Measurements from ENCODE around the gene RPL36. TPM values are rescaled to one million over a fixed set of nuclear protein-coding genes. Genes with fewer than 3 reads are reported as not detected.

The RPL36 gene
- total RNA-seq, 1 donor from 2014 or later, result 1,016 TPM

DNA sequence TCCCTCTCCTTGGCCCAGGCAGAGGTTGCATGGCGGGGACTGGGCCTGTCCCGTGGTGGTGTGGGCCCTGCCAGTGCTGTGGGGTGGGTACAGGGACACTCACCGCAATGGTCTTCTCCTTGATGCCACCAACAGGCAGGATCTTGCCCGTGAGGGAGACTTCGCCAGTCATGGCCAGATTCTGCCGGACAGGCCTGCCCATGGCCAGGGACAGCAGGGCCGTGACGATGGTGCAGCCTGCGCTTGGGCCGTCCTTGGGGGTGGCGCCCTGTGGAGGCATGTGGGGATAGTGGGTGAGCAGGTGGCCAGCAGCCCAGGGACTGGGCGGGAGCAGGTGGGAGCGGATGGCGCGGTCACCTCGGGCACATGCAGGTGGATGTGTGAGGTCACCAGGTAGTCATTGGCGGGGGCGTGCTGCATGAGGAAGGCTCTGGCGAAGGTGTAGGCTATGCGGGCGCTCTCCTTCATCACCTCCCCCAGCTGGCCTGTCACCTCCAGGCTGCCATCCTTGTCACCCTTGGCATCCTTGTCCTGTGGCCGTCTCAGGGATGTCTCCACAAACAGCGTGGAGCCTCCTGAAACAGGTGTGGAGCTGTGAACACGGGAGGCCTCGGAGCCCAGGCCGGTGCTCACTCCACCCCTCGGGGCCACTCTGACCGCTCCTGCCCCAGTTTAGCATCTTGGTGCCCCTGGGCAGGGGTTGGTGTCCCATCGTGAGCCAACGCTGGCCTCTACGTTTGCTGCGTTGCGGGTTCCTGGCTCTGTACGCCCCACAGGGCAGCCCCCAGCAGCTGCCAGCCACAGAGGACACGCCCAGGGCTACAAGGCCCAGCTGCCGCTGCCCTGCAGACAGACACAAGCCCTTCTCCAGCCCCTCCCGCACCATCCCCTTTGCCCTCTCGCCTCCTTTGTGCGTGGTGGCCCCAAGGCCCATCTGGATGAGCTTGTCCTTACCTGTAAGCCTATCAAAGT lies 3.4 kb downstream of the RPL36 start:
- Mint-ChIP-seq H3K36me3 (peaks cover 6% of the 10 kb centered on the region), H3K4me1 (ENCODE audit: unreplicated experiment) (peaks cover 5% of the 10 kb centered on the region), H3K9me3 (no peaks in the 10 kb centered on the region), H3K27ac (peak overlapping the region; percentile 65), H3K4me3 (no peak overlapping the region), H3K27me3 (no peaks in the 10 kb centered on the region)
- TF ChIP-seq, protein P1, sequence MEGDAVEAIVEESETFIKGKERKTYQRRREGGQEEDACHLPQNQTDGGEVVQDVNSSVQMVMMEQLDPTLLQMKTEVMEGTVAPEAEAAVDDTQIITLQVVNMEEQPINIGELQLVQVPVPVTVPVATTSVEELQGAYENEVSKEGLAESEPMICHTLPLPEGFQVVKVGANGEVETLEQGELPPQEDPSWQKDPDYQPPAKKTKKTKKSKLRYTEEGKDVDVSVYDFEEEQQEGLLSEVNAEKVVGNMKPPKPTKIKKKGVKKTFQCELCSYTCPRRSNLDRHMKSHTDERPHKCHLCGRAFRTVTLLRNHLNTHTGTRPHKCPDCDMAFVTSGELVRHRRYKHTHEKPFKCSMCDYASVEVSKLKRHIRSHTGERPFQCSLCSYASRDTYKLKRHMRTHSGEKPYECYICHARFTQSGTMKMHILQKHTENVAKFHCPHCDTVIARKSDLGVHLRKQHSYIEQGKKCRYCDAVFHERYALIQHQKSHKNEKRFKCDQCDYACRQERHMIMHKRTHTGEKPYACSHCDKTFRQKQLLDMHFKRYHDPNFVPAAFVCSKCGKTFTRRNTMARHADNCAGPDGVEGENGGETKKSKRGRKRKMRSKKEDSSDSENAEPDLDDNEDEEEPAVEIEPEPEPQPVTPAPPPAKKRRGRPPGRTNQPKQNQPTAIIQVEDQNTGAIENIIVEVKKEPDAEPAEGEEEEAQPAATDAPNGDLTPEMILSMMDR (conservative IDR thresholded peaks at IDR 0.05), result no peak
- no peak for DNase-seq (ENCODE audit: extremely low spot score, unreplicated experiment)

DNA sequence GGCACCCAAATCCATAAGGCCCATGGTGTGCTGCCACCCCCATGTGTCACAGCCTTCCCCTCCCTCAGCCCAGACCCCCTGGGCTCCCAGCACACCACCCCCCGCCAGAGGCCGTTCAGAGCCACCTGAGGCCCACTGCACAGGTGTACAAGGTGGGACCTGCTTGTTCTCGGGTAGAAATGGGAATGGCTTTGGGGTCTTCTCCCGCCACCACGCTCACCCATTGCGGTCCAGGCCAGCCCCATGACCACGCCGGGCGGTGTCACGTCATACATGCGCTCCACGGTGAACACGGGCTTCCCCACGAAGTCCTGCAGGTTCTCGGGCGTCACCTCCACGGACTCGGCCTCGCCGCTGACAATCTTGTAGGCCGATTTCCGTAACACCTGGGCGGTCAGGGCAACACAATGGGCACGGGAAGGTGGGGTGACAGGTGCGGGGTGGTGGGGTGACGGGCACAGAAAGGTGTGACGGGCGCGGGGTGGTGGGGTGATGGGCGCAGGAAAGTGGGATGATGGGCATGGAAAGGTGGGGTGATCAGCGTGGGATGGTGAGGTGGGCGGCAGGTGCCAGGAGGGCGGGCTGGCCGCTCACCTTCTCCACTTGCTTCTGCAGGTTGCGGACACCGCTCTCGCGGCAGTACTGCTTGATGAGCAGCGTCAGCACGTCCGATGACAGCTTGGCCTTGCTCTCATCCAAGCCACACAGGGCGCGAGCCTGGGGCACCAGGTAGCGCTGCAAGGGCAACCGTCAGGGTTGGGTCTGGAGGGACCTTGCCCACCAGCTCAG lies 4.3 kb downstream of the RPL36 start:
- H3K4me3 Mint-ChIP-seq, result no peak overlapping the region
- peaks cover 6% of the 10 kb centered on the region for H3K36me3 Mint-ChIP-seq
- H3K27ac Mint-ChIP-seq, result peak overlapping the region; percentile 53

DNA sequence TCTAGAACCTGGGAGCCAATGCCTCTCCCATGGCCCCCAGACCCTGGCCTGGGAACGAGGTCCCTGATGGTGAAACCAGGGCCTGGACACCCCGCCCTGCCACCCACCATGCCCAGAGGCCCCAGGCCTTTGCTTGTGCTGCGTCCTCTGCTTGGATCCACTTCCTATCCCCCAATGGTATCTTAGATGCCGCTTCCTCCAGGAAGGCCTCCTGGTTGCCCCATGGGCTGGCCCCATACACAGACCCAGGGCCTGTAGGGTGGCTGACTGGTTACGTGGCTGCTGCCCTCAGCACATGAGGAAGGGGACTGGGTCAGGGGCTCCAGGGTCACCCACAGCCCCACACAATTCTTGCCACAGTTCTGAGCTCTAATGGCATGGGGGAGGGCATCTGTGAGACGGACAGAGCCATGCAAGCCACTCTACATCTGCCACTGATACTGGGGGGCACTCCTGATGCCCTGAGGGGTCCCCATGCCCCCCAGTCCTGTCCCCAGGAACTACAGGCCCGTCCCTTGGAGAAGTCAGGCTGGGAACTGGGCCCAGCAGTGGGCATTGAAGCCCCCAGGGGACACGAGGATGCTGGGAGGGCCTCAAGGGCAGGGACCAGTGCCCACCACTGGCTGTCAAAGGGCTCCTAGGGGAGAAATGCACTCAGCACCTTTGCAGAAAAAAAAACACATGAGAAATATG lies 5.0 kb downstream of the RPL36 start:
- Mint-ChIP-seq H3K27ac (peak overlapping the region; percentile 53), H3K4me3 (no peak overlapping the region), H3K9me3 (no peaks in the 10 kb centered on the region), H3K36me3 (peaks cover 6% of the 10 kb centered on the region), H3K4me1 (ENCODE audit: unreplicated experiment) (peaks cover under 1% of the 10 kb centered on the region), H3K27me3 (no peaks in the 10 kb centered on the region)
- TF ChIP-seq, protein P1 (conservative IDR thresholded peaks at IDR 0.05), result no peak
- no peak for DNase-seq (ENCODE audit: extremely low spot score, unreplicated experiment)

More for the DNA sequence above, 4.3 kb downstream of the RPL36 start:
- TF ChIP-seq, protein P1 (conservative IDR thresholded peaks at IDR 0.05), result no peak
- H3K4me1 Mint-ChIP-seq (ENCODE audit: unreplicated experiment), result peaks cover 5% of the 10 kb centered on the region
- no peaks in the 10 kb centered on the region for H3K27me3 Mint-ChIP-seq
- no peak for DNase-seq (ENCODE audit: extremely low spot score, unreplicated experiment)
- no peaks in the 10 kb centered on the region for H3K9me3 Mint-ChIP-seq

DNA sequence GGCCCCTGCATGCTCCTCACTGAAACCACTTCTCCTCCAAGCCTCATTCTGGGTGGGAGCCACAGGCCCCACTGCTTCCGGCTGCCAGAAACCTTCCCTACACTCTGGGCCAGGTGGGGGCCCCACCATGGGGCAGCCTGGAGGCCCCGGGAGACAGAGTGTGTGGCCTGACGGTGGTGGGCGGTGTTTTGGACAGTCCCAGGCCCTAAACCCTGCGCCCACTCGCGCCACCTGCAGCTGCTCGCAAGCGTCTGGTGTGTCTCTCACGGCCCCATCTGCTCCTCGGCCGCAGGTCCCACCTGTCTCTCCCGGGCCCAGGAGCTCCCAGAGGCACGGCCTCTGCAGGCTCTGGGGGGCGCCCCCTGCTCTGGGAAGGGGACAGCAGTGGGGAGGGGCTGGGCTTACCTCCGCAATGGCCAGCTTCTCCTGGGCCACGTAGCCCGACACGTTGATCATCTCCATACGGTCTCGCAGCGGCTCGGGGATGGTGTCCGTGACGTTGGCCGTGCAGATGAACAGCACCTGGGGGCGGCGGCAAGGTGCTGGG lies 5.6 kb downstream of the RPL36 start:
- DNase-seq (ENCODE audit: extremely low spot score, unreplicated experiment), result no peak
- Mint-ChIP-seq H3K36me3 (peaks cover 3% of the 10 kb centered on the region), H3K4me1 (ENCODE audit: unreplicated experiment) (no peaks in the 10 kb centered on the region), H3K4me3 (no peak overlapping the region), H3K27me3 (no peaks in the 10 kb centered on the region), H3K9me3 (no peaks in the 10 kb centered on the region), H3K27ac (no peak overlapping the region)
- TF ChIP-seq, protein P1 (conservative IDR thresholded peaks at IDR 0.05), result no peak

All from type B pancreatic cell (in vitro differentiated cells).